ENCODE results near the gene RAD51B.
"Not testable (repeated sequence)": the region's sequence is repeated elsewhere in the genome, so short reads cannot be mapped to it uniquely, and the experiment has no call there.

The RAD51B gene

GRCh38 chr14:68113343-68113930 lies 293.9 kb downstream of the RAD51B start:
- no peak for DNase-seq (ENCODE audit: low read depth)

DNA sequence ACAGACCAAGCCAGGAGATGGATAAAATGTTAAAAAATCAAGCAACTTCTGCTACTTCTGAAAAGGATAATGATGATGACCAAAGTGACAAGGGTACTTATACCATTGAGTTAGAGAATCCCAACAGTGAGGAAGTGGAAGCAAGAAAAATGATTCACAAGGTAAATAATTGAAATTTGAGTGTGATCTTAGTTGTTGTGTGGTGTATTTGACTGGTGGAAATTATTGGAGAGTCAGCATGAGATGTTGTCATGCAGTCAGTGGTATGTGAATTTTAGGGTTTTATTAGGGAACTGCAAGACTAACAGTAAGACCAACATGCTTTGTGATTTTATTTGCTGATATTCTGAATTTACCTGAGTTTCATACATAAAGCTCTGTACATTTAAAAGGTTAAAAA lies 296.4 kb downstream of the RAD51B start:
- not testable (repeated sequence) for DNase-seq (ENCODE audit: low read depth)

DNA sequence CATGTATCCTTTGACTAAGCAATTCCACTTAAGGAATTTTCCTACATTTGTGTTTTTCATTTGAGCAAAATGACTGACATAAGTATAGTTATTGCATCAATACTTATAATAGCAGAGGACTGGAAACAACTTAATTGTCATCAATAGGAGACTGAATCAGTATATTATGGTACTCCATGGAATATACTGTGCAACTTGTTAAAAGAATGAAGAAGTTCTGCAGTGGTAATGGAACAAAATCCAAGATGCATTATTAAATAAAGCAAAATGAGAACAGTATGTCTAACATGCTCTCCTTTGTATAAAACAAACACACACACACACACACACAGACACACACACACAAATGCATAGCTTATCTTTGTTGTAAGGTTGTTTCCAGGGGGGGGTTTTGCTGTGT lies 303.1 kb downstream of the RAD51B start:
- DNase-seq (ENCODE audit: low read depth): no peak

DNA sequence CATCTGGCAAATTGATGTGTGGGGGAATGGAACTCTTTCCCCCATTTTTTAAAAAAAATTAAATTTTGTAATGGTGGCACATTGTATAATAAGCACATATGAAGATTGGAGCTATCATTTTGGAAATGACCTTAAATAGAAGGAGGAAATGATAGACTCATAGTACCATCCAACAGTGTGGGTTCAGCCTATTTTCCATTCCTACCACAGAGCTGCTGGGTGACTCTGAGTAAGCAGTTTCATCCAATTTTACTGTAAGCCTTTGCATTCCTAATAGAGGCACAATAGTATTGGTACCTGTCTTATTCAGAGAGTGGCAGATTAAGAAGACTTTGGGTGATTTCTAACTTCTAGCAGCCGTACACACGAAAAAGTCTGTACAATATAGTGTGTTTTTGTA lies 304.5 kb downstream of the RAD51B start:
- DNase-seq (ENCODE audit: low read depth): no peak

DNA sequence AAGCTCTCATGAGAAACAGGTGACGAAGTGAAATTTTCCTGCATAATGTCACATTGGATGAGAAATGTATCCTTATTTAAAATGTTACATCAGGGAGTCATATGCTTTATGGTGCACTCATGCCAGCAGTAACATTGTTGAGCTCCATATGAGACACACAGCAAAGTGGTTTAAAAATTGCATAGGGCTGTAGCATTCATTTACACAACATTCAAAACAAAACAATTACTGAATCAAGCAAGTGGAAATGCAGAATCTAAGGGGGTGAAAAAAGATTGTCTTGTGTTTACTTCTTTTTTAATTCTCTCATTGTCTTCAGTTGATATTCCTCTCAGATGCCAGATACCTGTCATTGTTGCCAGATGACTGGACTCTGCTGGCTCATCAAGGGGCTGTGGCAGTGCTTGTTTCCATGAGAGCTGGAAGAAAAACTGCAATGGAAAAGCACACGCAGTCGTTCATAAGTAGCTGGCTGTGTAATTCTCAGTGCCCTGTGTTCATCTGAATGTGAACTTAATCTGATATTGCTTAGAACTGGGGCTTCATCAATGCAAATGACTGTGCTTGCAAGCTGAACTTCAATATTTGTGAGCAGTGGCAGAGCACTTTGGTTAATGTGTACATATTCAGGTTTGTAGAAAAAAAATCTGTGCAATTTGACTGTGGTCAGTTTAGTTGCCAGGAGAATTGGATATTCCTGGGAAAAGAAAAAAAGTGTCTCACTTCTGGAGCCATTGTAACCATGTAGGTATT lies 305.6 kb downstream of the RAD51B start:
- peak; percentile 55 for DNase-seq (ENCODE audit: low read depth)

- no peak for DNase-seq (ENCODE audit: low read depth)
Measured at GRCh38 chr14:68127166-68127565, 307.6 kb downstream of the RAD51B start.

DNA sequence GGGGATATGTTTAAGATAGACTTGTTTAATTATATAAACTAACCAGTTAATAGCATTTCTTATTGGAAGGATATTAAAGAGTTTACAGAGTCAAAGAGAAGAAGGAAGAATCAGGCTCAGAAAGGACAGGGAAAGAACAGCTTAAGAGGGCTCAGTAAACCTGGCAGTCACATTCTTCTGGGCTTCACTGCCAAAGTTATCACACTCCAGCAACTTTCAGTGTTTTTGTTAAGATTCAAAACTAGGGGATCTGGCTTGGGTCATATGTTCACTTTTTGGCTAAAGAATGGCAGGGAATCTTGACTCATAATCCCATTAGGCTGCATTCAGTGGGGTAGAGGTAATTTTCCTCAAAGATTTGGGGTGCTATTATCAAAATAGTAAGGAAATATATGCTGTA lies 312.3 kb downstream of the RAD51B start:
- no peak for DNase-seq (ENCODE audit: low read depth)

- no peak for DNase-seq (ENCODE audit: low read depth)
Measured at GRCh38 chr14:68132563-68133121, 313.1 kb downstream of the RAD51B start.

GRCh38 chr14:68133856-68134255 lies 314.3 kb downstream of the RAD51B start:
- no peak for DNase-seq (ENCODE audit: low read depth)

DNA sequence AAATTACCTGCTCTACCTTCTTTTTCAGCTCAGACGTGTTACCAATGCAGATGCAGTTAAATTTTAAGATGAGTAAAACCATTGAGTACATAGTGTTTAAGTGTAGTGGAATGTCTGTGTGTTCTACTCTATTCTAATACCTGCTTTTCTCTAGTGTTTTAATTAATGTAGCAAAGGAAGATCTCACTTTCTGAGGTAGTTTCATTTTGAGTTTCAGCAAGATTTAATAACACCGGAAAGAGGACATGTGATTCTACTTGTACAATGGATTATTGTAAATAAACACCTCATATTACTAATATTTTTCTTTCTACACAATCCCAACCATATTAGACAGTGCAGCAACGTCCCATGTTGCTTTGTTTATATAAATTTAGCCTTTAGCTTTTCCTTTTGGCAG lies 315.4 kb downstream of the RAD51B start:
- DNase-seq (ENCODE audit: low read depth): no peak

- DNase-seq (ENCODE audit: low read depth): no peak
Measured at GRCh38 chr14:68135566-68135965, 316.0 kb downstream of the RAD51B start.

DNA sequence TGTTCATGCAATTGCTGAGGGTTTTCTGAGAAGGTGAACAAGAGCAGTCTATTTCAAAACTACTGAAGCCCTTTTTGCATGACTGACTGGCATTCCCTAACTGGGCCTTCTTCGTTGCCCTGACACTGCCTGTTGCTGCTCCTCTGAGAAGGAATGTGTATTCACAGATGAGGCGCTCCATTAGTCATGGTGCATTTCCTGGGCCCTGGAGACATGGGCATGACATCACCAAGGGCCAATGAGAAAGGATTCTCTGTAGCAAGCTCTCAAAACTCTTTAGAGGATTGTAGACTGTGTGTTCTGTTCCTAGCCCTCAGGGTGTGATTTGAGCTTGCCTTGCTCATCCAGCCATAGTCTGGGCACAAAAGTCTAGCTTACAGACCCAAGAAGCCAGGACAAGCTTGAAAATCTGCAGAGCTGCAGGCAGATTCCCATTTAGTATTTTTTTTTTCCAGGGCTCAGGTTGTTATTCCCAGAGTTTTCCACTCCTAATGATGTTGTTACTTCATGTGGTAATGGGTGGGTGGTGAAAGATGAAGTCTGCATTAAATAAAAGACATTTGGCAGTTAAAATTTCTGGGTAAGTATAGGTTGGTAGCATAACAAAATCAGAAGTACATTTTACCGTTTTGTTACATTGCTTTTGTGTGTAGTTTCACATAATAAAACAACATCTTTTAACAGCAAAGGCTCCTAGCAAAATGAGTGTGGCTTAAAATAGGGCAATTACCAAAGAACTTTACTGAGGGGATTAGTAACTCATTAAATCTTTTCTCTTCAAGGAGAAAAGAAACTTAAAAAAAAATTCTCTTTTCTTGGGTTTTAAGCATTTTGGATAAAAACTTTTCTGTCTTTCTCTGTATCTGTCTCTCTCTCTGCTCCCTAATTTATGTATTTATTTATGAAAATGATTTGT lies 318.4 kb downstream of the RAD51B start:
- DNase-seq (ENCODE audit: low read depth): peak; percentile 94

- no peak for DNase-seq (ENCODE audit: low read depth)
Measured at GRCh38 chr14:68139431-68140075, 320.0 kb downstream of the RAD51B start.

GRCh38 chr14:68140076-68140741 lies 320.6 kb downstream of the RAD51B start:
- peak; percentile 98 for DNase-seq (ENCODE audit: low read depth)

- no peak for DNase-seq (ENCODE audit: low read depth)
Measured at GRCh38 chr14:68140806-68141205, 321.2 kb downstream of the RAD51B start.

DNA sequence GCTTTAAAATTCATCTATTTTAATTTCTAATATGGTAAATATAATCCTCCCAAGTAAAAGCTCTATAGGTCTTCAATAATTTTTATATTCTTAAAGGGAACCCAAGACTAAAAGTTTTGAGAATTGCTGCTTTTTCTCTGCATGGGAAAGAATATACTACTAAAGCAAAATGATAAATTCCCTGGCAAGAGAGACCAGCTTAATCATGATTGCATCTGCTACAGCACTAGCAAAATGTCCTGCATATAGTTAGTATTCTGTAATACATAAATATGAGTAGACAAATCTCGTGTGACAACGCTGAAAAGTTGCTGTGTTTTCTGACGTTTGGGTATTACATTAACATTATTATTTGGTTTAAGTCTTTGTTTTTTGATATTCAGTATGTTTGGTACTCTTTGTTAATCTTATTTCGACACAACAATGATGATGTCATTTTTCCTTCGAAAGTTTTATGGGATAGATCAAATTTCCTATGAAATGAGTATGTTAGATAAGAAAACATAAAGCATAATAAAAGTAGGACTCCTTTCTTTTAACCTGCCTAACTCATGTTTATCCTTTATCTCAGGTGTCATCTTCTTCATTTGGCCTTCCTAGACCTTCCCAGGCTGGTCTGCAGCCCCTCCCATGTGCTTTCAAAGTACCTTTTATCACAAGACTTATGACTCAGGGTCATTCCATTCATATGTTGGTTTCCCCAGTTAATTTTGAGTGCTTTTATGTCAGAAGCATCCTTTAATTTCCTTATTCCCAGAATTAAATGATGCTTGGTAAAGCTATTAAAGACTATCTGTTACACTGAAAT lies 321.9 kb downstream of the RAD51B start:
- no peak for DNase-seq (ENCODE audit: low read depth)

- peak; percentile 73 for DNase-seq (ENCODE audit: low read depth)
Measured at GRCh38 chr14:68143341-68143841, 323.8 kb downstream of the RAD51B start.

DNA sequence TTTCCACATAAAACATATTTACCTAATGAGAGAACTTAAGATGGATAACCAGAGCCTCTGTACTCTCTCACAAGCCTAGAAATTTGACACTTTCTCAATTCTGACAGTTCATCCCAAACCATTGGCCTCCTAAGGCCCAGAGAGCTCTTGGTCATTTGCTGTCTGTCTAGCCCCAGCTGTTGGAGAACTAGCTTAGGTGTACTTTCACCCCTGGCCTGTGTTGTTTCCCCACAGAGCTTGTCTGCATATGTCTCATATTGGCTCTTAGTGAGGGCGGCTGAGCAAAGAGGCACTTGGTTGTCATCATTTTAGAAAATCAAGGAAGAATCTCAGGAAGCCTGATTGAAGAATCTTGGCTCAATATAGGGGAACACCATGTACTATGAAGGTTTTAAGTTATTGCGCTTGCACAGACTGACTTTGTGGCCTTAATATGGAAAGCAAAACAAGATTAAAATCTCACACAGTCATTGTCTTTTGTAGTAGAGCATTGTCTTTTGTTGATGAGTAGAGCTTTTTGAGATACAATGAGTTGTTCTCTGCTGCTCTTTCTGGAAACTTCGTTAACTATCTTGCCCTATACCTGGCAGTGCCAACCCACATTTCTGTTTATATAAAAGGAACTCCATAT lies 324.6 kb downstream of the RAD51B start:
- no peak for DNase-seq (ENCODE audit: low read depth)

- no peak for DNase-seq (ENCODE audit: low read depth)
Measured at GRCh38 chr14:68145036-68145435, 325.5 kb downstream of the RAD51B start.

DNA sequence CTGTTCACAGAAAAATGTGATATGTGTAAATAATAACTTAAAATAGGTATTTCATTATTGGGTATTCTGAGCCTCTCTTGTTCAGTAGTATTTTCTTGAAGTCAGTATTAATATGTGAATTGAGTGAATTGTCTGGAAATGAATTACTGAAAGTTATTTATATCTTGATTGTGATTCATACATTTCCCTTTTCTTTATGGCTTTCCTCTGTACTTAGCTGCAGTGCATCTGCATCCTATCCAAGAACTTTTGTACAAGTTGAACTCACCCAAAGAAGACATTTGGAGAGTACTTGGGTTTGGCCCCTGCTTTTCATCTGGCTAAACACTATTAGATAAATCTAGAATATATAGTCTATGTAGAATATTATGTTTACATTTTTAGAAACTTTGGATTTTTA lies 326.0 kb downstream of the RAD51B start:
- no peak for DNase-seq (ENCODE audit: low read depth)
